HL-60 (cell line): Measurements from ENCODE around the gene SLC52A3.
"Not testable (repeated sequence)": the region's sequence is repeated elsewhere in the genome, so short reads cannot be mapped to it uniquely, and the experiment has no call there.

Source experiments
- POLR2AphosphoS5 ChIP-seq: IDR thresholded peaks from 2 replicates; pipeline ENCODE4 v1.6.1; 2012; ENCODE audit warnings: low read depth
- SPI1 ChIP-seq: IDR thresholded peaks from 2 replicates; pipeline ENCODE4 v1.6.1; 2012; ENCODE audit warnings: low read depth, mild to moderate bottlenecking, borderline replicate concordance
- TF ChIP-seq, protein P1 (sequence below): IDR thresholded peaks from one replicate; pipeline ENCODE4 v1.5.1; 2011; ENCODE audit warnings: low read length, control low read depth, inconsistent platforms; ENCODE audit not compliant: insufficient read depth

DNA sequence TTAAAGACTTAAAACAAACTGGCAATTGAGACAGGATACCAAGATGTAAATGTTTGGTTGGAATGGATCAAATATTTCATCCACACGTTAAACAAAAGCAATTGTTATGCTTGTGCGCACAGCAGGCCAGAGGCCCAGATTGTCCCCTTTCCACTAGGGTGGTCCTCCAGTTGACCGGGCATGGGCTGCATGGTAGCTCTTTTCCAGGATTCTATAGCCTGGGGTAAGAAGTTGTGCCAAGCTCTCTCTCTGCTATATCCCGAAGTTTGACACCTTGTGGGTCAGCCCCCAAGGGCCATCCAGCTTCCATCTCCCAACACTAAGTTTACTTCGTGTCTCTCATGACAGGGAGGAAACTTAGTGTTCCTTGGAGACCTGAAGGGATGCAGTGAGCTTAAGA, 30.4 kb upstream of the SLC52A3 start:
- TF ChIP-seq, protein P1, sequence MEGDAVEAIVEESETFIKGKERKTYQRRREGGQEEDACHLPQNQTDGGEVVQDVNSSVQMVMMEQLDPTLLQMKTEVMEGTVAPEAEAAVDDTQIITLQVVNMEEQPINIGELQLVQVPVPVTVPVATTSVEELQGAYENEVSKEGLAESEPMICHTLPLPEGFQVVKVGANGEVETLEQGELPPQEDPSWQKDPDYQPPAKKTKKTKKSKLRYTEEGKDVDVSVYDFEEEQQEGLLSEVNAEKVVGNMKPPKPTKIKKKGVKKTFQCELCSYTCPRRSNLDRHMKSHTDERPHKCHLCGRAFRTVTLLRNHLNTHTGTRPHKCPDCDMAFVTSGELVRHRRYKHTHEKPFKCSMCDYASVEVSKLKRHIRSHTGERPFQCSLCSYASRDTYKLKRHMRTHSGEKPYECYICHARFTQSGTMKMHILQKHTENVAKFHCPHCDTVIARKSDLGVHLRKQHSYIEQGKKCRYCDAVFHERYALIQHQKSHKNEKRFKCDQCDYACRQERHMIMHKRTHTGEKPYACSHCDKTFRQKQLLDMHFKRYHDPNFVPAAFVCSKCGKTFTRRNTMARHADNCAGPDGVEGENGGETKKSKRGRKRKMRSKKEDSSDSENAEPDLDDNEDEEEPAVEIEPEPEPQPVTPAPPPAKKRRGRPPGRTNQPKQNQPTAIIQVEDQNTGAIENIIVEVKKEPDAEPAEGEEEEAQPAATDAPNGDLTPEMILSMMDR: not testable (repeated sequence)
- TF ChIP-seq POLR2AphosphoS5, SPI1: not testable (repeated sequence)
